ENCODE measurements around the gene TECR. TPM values are rescaled to one million over a fixed set of nuclear protein-coding genes. Genes with fewer than 3 reads are reported as not detected.

The TECR gene
- total and polyA plus RNA-seq, 9 of the 15 experiments (the other 6 are each of a cell fraction or from before 2014, with no cell fraction given), result 29.3 to 211 (median 81.4) TPM

DNA sequence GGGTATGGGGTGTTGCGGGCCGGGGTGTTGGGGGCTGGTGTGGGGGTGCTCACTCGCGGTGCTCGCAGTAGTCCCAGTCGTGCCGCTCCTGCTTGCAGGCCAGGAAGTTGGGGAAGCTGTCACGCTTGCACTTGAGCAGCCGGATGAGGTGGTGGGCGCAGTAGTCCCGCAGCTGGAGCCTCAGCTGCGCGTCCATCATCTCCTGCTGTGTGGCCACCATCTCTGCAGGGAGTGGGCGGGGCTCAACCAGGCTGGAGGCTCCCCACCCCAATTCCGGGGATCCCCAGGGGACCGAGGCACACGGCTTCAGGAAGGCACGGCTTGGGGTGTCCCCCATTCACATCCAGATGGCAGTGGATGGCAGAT lies 37.3 kb downstream of the TECR start:
- CTCF ChIA-PET (ENCODE audit: low intra/inter-chr PET ratio), result no interaction called here
- H3K4me1 ChIP-seq (replicated peaks in 1 of 2; ENCODE audit: control insufficient read depth in 2 of 2, insufficient read depth in 2 of 2, low read length in 2 of 2), result peaks cover 15 to 83% of the 10 kb centered on the region in 2 experiments; a peak in 4 of 5 replicates

DNA sequence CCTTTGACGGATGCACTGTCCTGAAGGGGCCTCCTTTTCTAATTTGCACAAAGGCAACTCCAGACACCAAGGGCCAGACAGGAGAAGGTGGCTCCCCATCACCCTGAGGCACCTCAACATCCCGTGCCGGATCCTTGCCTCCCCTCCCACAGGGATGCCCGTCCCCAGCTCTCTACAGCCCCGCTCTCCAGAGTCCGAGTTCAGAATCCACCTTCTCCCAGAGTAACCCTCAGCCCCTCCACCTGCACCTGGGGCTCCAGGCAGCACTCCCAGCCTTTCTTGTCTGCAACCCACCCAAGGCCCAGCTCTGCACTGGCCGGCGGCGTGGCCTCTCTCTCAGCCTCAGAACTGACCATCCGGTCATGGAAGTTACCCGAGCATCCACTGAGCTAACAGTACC lies 37.7 kb downstream of the TECR start:
- Histone ChIP-seq H3K9ac (ENCODE audit: insufficient read depth in 1 of 2, low read depth in 2 of 2, low read length in 2 of 2) (no peak overlapping the region), H2AFZ (ENCODE audit: low read depth, low read length) (no peak overlapping the region), H4K20me1 (replicated peaks; ENCODE audit: control insufficient read depth, insufficient read depth, low read length) (0 out of 2 replicates have a peak, but pooled peaks cover 9% of the 10 kb centered on the region), H3K27me3 (ENCODE audit: control insufficient read depth in 2 of 2, insufficient read depth in 2 of 2, low read length in 2 of 2) (no peaks in the 10 kb centered on the region; a peak in 1 of 5 replicates), H3K27ac (ENCODE audit: extremely low read depth, low read depth, low read length) (no peak overlapping the region), H3K4me2 (ENCODE audit: insufficient read depth, low read length) (no peak overlapping the region), H3K36me3 (ENCODE audit: control insufficient read depth, insufficient read depth, low read length) (peaks cover 63% of the 10 kb centered on the region; the same call in 2 of the 3 replicates), H3K9me1 (ENCODE audit: control insufficient read depth, insufficient read depth, low read length) (peaks cover 8% of the 10 kb centered on the region), H3K4me1 (replicated peaks in 1 of 2; ENCODE audit: control insufficient read depth in 2 of 2, insufficient read depth in 2 of 2, low read length in 2 of 2) (peaks cover 15 to 83% of the 10 kb centered on the region in 2 experiments; a peak in 4 of 5 replicates), H3K79me2 (ENCODE audit: control insufficient read depth, insufficient read depth, low read length) (peaks cover 34% of the 10 kb centered on the region), H3K9me3 (replicated peaks; ENCODE audit: control insufficient read depth, insufficient read depth, low read depth, low read length) (no peaks in the 10 kb centered on the region), H3K4me3 (no peak overlapping the region)
- ATAC-seq (no peak), DNase-seq (ENCODE audit: extremely low read depth in 1 of 4, low spot score in 3 of 4) (no peak), FAIRE-seq (no peak)
- TF ChIP-seq ZNF134 (CRISPR knock-in tag; conservative IDR thresholded peaks at IDR 0.05) (no peak), POLR2G (IDR thresholded peaks at IDR 0.05; ENCODE audit: low read depth, low read length) (peak; percentile 36), JUND (IDR thresholded peaks at IDR 0.05; ENCODE audit: borderline replicate concordance, low read depth, low read length) (no peak), JUND (tag; IDR thresholded peaks at IDR 0.05; ENCODE audit: borderline replicate concordance, low read depth, low read length) (no peak), ZNF561 (CRISPR knock-in tag; conservative IDR thresholded peaks at IDR 0.05) (no peak)
- intact Hi-C loops (cut with micrococcal nuclease) (no loop called here), in situ Hi-C loops (cut with MboI) (no loop called here)
- WGBS (ENCODE audit: insufficient coverage, low coverage, missing lambda C conversion rate), result 91% methylated on average over 7 of the region's 11 CpGs
- ChIA-PET CTCF (ENCODE audit: low intra/inter-chr PET ratio) (no interaction called here), POLR2A (interaction anchor here (0.7 to 1.2 kb wide), 2 partner anchors 17 to 254 kb away, joined by 3 read pairs; no protein-coding TSS in a partner anchor)
- no TSS peak for BruUV-seq (replicated peaks)

More for the DNA sequence above, 37.3 kb downstream of the TECR start:
- WGBS (ENCODE audit: insufficient coverage, low coverage, missing lambda C conversion rate), result 84% methylated on average over 10 of the region's 18 CpGs
- Histone ChIP-seq H3K4me3 (no peak overlapping the region), H3K9me1 (ENCODE audit: control insufficient read depth, insufficient read depth, low read length) (peaks cover 8% of the 10 kb centered on the region), H3K27ac (ENCODE audit: extremely low read depth, low read depth, low read length) (no peak overlapping the region), H3K4me2 (ENCODE audit: insufficient read depth, low read length) (no peak overlapping the region), H4K20me1 (replicated peaks; ENCODE audit: control insufficient read depth, insufficient read depth, low read length) (0 out of 2 replicates have a peak, but pooled peaks cover 9% of the 10 kb centered on the region), H3K36me3 (ENCODE audit: control insufficient read depth, insufficient read depth, low read length) (peaks cover 63% of the 10 kb centered on the region; the same call in 2 of the 3 replicates), H2AFZ (ENCODE audit: low read depth, low read length) (no peak overlapping the region), H3K9me3 (replicated peaks; ENCODE audit: control insufficient read depth, insufficient read depth, low read depth, low read length) (no peaks in the 10 kb centered on the region), H3K9ac (ENCODE audit: insufficient read depth in 1 of 2, low read depth in 2 of 2, low read length in 2 of 2) (no peak overlapping the region), H3K27me3 (ENCODE audit: control insufficient read depth in 2 of 2, insufficient read depth in 2 of 2, low read length in 2 of 2) (no peaks in the 10 kb centered on the region; a peak in 1 of 5 replicates), H3K79me2 (ENCODE audit: control insufficient read depth, insufficient read depth, low read length) (peaks cover 31% of the 10 kb centered on the region)
- FAIRE-seq, result no peak
- intact Hi-C loops (cut with micrococcal nuclease) (no loop called here), in situ Hi-C loops (cut with MboI) (no loop called here)
- no peak for DNase-seq (ENCODE audit: extremely low read depth in 1 of 4, low spot score in 3 of 4)
- ATAC-seq, result no peak
- TF ChIP-seq POLR2G (IDR thresholded peaks at IDR 0.05; ENCODE audit: low read depth, low read length), result peak; percentile 52
- no peak for TF ChIP-seq JUND (IDR thresholded peaks at IDR 0.05; ENCODE audit: borderline replicate concordance, low read depth, low read length)
- TF ChIP-seq JUND (tag; IDR thresholded peaks at IDR 0.05; ENCODE audit: borderline replicate concordance, low read depth, low read length), result no peak
- peak; percentile 40; the same call in 1 of the 2 replicates for TF ChIP-seq RBFOX2 (IDR thresholded peaks at IDR 0.05; ENCODE audit: low read depth, low read length)
- TF ChIP-seq RBM22 (IDR thresholded peaks at IDR 0.05; ENCODE audit: low read depth, low read length, poor library complexity, severe bottlenecking), result peak; percentile 64
- BruUV-seq (replicated peaks), result no TSS peak
- POLR2A ChIA-PET, result no interaction called here
